ENCODE data around the gene KCNQ1. TPM values are rescaled to one million over a fixed set of nuclear protein-coding genes. Genes with fewer than 3 reads are reported as not detected.

The KCNQ1 gene
- total RNA-seq, 1 experiment from 2014 or later: 2.3 TPM

- no peak overlapping the region for H2BK20ac ChIP-seq (ENCODE audit: low read depth, low read length, poor library complexity, severe bottlenecking)
- H2BK5ac ChIP-seq (ENCODE audit: insufficient read length, low read length): no peak overlapping the region
- no peak overlapping the region for H2AFZ ChIP-seq (ENCODE audit: low read length)
- peaks cover 3% of the 10 kb centered on the region for H4K20me1 ChIP-seq (ENCODE audit: control insufficient read depth, insufficient read depth, insufficient read length)
- no peak overlapping the region for H3K9ac ChIP-seq (ENCODE audit: extremely low read depth, insufficient read length, low read length)
- H3K56ac ChIP-seq (ENCODE audit: insufficient read length, low read depth, low read length): no peak overlapping the region
- no peak overlapping the region for H2BK12ac ChIP-seq (ENCODE audit: insufficient read length, low read depth, low read length)
- Mint-ChIP-seq H3K27ac (no peak overlapping the region; a peak in 1 of 7 replicates), H3K9me3 (no peaks in the 10 kb centered on the region), H3K27me3 (ENCODE audit: low read depth) (peaks cover 67% of the 10 kb centered on the region), H3K36me3 (ENCODE audit: insufficient read depth in 1 of 3, low read depth in 3 of 3) (no peaks in the 10 kb centered on the region), H3K4me3 (no peak overlapping the region), H3K4me1 (peaks cover 2% of the 10 kb centered on the region in 2 experiments; a peak in 3 of 4 replicates)
- H3K4me2 ChIP-seq (ENCODE audit: insufficient read depth, insufficient read length, low read length): no peak overlapping the region
- no peak for TF ChIP-seq CTCF (conservative IDR thresholded peaks at IDR 0.05)
- H3K18ac ChIP-seq (ENCODE audit: insufficient read length, low read depth, low read length): no peak overlapping the region
- H3K9me3 ChIP-seq (ENCODE audit: control insufficient read depth, low read depth, low read length): no peaks in the 10 kb centered on the region
- no peaks in the 10 kb centered on the region for H3K23me2 ChIP-seq (ENCODE audit: insufficient read length, low read depth, low read length, poor library complexity, severe bottlenecking)
- no peaks in the 10 kb centered on the region for H3K79me1 ChIP-seq (ENCODE audit: insufficient read depth, low read depth, low read length, poor library complexity, severe bottlenecking)
- peaks cover 23% of the 10 kb centered on the region; the same call in 1 of the 2 replicates for H3K27me3 ChIP-seq (ENCODE audit: insufficient read depth, low read length)
- H2BK120ac ChIP-seq (ENCODE audit: low read depth, low read length, poor library complexity, severe bottlenecking): no peak overlapping the region
- no peak overlapping the region for H3K14ac ChIP-seq (ENCODE audit: insufficient read depth, low read length)
- no peak overlapping the region for H2BK15ac ChIP-seq (ENCODE audit: low read depth, low read length)
- H3K23ac ChIP-seq (ENCODE audit: insufficient read length, low read depth, low read length): no peak overlapping the region
- H4K8ac ChIP-seq (replicated peaks; ENCODE audit: insufficient read length, low read depth, low read length): no peak overlapping the region
- no peak overlapping the region for H3T11ph ChIP-seq (ENCODE audit: low read length)
- no peak overlapping the region for H3K4ac ChIP-seq (ENCODE audit: low read depth, low read length)
- no CpG with 5 or more reads among the region's 20 CpGs for WGBS (ENCODE audit: extremely low coverage, insufficient read length, low lambda C conversion rate)
- no peaks in the 10 kb centered on the region for H3K4me1 ChIP-seq (ENCODE audit: insufficient read depth, low read length)
- no peak overlapping the region for H4K5ac ChIP-seq (ENCODE audit: insufficient read length, low read depth, low read length)
- H3K27ac ChIP-seq (ENCODE audit: insufficient read length, low read depth, low read length): no peak overlapping the region
- DNase-seq: no peak
- H3K79me2 ChIP-seq (ENCODE audit: insufficient read depth, low read length): no peaks in the 10 kb centered on the region
- H4K91ac ChIP-seq (ENCODE audit: insufficient read length, low read depth, low read length): no peak overlapping the region
- H2AK5ac ChIP-seq (ENCODE audit: insufficient read length, low read length): no peak overlapping the region
Observed at GRCh38 chr11:2587132-2587930, 142.5 kb downstream of the KCNQ1 start.

Measured in H9 (cell line).